ENCODE results near the gene TMEM184B. TPM values are rescaled to one million over a fixed set of nuclear protein-coding genes. Genes with fewer than 3 reads are reported as not detected.

TMEM184B gene
- total and polyA plus RNA-seq, 9 donors = 15.3 to 48.3 (median 38.2) TPM

DNA sequence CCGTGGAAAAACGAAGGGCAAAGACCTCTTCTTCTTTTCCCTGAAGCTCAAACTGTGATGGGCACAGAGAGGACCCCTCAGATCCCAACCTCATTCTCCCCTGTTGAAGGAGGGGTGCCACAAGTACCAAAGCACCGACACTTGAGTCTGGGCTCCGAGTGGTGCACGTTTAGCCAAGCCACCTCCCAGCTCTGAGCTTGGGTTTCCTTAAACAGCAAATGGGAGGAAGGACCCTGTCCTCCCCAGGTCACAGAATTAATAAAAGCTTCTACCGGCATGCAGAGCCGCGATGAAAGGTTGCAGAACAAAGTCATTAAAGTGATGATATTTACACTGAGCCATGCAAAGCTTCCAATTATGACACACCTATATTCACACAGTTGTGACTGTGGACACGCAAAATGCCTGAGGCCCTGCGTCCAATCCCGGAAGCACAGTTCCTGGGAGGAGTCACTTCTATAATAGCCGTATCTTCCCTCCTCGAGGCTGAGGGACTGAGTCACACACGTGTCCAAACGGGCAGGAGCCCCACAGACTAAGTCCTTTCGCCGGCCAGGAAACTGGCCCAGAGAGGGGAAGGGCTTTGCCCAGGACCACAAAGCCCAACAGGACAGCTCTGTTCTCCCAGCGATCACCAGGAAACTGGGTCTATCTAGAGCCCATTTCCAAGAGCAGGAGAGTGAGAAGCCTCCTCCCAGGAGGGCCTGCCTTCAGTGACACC lies 45.3 kb upstream of the TMEM184B start:
- intact Hi-C loops (cut with DNase I) = loop anchor here in 1 of 4 donors (5.0 to 10.0 kb wide), 2 partner anchors 56 to 187 kb away; partner anchors contain the start of gene DDX17
- H3K36me3 ChIP-seq = no peaks in the 10 kb centered on the region
- WGBS, 3 donors = 10 to 16% (median 12%) methylated on average over 18 of the region's 18 CpGs
- DNase-seq = peak; percentile 59 to 80 (median 67)
- peak overlapping the region; percentile 32 for H3K4me3 ChIP-seq
- no peak for TF ChIP-seq POLR2A (IDR thresholded peaks at IDR 0.05)
- no peak for TF ChIP-seq EP300 (IDR thresholded peaks at IDR 0.05)
- TF ChIP-seq CTCF (IDR thresholded peaks at IDR 0.05) = no peak
- H3K4me1 ChIP-seq (ENCODE audit: insufficient read depth) = peaks cover 4% of the 10 kb centered on the region
- no peaks in the 10 kb centered on the region for H3K27me3 ChIP-seq
- no peaks in the 10 kb centered on the region for H3K9me3 ChIP-seq
- H3K27ac ChIP-seq = peak overlapping the region; percentile 93 to 96

GRCh38 chr22:38317122-38317994 lies 44.5 kb upstream of the TMEM184B start, which contains the start of gene CSNK1E:
Gene CSNK1E, minus strand, starts transcription at chr22:38317433. Its CDS starts 3,276 bp downstream, at chr22:38314157.
- Histone ChIP-seq H3K4me3 (peak within 1 kb of the TSS; percentile 59), H3K4me1 (ENCODE audit: insufficient read depth) (peaks cover 10% of the 10 kb centered on the region), H3K9me3 (no peaks in the 10 kb centered on the region), H3K27me3 (no peaks in the 10 kb centered on the region), H3K27ac (peak within 1 kb of the TSS; percentile 95 to 97), H3K36me3 (no peaks in the 10 kb centered on the region)
- peak; percentile 82 to 89 (median 87) for DNase-seq
- TF ChIP-seq POLR2A (IDR thresholded peaks at IDR 0.05) = peak; percentile 25
- TF ChIP-seq CTCF (IDR thresholded peaks at IDR 0.05) = no peak
- 2 to 9% (median 7%) methylated on average over 24 to 87 of the region's 98 CpGs for WGBS, 3 donors
- intact Hi-C loops (cut with DNase I) = loop anchor here in 1 of 4 donors (5.0 to 10.0 kb wide), 2 partner anchors 55 to 187 kb away; partner anchors contain the start of gene DDX17

- no peak for TF ChIP-seq EP300 (IDR thresholded peaks at IDR 0.05)
- no peak for TF ChIP-seq CTCF (IDR thresholded peaks at IDR 0.05)
- TF ChIP-seq POLR2A (IDR thresholded peaks at IDR 0.05) = peak; percentile 56
- peak overlapping the region; percentile 95 to 97 for H3K27ac ChIP-seq
- no peaks in the 10 kb centered on the region for H3K36me3 ChIP-seq
- H3K4me1 ChIP-seq (ENCODE audit: insufficient read depth) = peaks cover 10% of the 10 kb centered on the region
- intact Hi-C loops (cut with DNase I) = loop anchor here in 1 of 4 donors (5.0 to 10.0 kb wide), 2 partner anchors 54 to 188 kb away; partner anchors contain the start of gene DDX17
- DNase-seq = peak; percentile 80 to 86 (median 82)
- H3K4me3 ChIP-seq = peak overlapping the region; percentile 59
- H3K9me3 ChIP-seq = no peaks in the 10 kb centered on the region
- WGBS, 3 donors = 0% methylated on average over 23 to 52 of the region's 52 CpGs
- H3K27me3 ChIP-seq = no peaks in the 10 kb centered on the region
Observed at GRCh38 chr22:38316364-38317121, 43.7 kb upstream of the TMEM184B start.

Measured in ovary (tissue), 9 donors.